ENCODE measurements around the gene EEA1.

- no peak for TF ChIP-seq CTCF (conservative IDR thresholded peaks at IDR 0.05; ENCODE audit: low read length)
- no peak for TF ChIP-seq EZH2phosphoT487 (IDR thresholded peaks at IDR 0.05; ENCODE audit: borderline replicate concordance, low read depth, low read length)
These were observed 195.4 kb downstream of the EEA1 start for GRCh38 chr12:92733661-92734060.
